Ishikawa (cell line): ENCODE measurements around the gene EBLN2.

ENCODE experiments used
- CEBPB ChIP-seq: IDR thresholded peaks from 2 replicates; pipeline ENCODE4 v1.6.1; 2012
- CREB1 ChIP-seq: IDR thresholded peaks from 2 replicates; pipeline ENCODE4 v1.6.1; 2012; ENCODE audit warnings: low read depth
- EGR1 ChIP-seq: IDR thresholded peaks from 2 replicates; pipeline ENCODE4 v1.6.1; 2012
- EP300 ChIP-seq: IDR thresholded peaks from 2 replicates; pipeline ENCODE4 v1.6.1; 2012; ENCODE audit warnings: borderline replicate concordance
- FOXM1 ChIP-seq: IDR thresholded peaks from 2 replicates; pipeline ENCODE4 v1.6.1; 2012; ENCODE audit warnings: low read depth, borderline replicate concordance
- NFIC ChIP-seq: IDR thresholded peaks from 2 replicates; pipeline ENCODE4 v1.6.1; 2012
- RAD21 ChIP-seq: IDR thresholded peaks from 2 replicates; pipeline ENCODE4 v1.6.1; 2012; ENCODE audit warnings: low read depth
- REST ChIP-seq: IDR thresholded peaks from 2 replicates; pipeline ENCODE4 v1.6.1; 2012; ENCODE audit warnings: low read depth, mild to moderate bottlenecking
- TAF1 ChIP-seq: IDR thresholded peaks from 2 replicates; pipeline ENCODE4 v1.6.1; 2012; ENCODE audit warnings: low read depth, mild to moderate bottlenecking
- TCF12 ChIP-seq: IDR thresholded peaks from 2 replicates; pipeline ENCODE4 v1.6.1; 2012; ENCODE audit warnings: low read depth
- TEAD4 ChIP-seq: IDR thresholded peaks from 2 replicates; pipeline ENCODE4 v1.6.1; 2012
- USF1 ChIP-seq: IDR thresholded peaks from 2 replicates; pipeline ENCODE4 v1.6.1; 2012
- YY1 ChIP-seq: IDR thresholded peaks from 2 replicates; pipeline ENCODE4 v1.6.1; 2012; ENCODE audit warnings: low read depth
- ZBTB7A ChIP-seq: IDR thresholded peaks from 2 replicates; pipeline ENCODE4 v1.6.1; 2012; ENCODE audit warnings: low read depth
- TF ChIP-seq, protein P1 (sequence below): IDR thresholded peaks from 2 replicates; pipeline ENCODE4 v1.6.1; 2012

EBLN2 gene

GRCh38 chr3:73043414-73043813, 18.0 kb upstream of the EBLN2 start:
- no peak for TF ChIP-seq FOXM1
- TF ChIP-seq EGR1 = no peak
- no peak for TF ChIP-seq TEAD4
- no peak for TF ChIP-seq TCF12
- no peak for TF ChIP-seq ZBTB7A
- no peak for TF ChIP-seq NFIC
- no peak for TF ChIP-seq REST
- TF ChIP-seq TAF1 = no peak
- TF ChIP-seq CREB1 = no peak
- TF ChIP-seq, protein P1, sequence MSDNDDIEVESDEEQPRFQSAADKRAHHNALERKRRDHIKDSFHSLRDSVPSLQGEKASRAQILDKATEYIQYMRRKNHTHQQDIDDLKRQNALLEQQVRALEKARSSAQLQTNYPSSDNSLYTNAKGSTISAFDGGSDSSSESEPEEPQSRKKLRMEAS = no peak
- no peak for TF ChIP-seq USF1
- no peak for TF ChIP-seq CEBPB
- TF ChIP-seq YY1 = no peak
- no peak for TF ChIP-seq RAD21
- no peak for TF ChIP-seq EP300

DNA sequence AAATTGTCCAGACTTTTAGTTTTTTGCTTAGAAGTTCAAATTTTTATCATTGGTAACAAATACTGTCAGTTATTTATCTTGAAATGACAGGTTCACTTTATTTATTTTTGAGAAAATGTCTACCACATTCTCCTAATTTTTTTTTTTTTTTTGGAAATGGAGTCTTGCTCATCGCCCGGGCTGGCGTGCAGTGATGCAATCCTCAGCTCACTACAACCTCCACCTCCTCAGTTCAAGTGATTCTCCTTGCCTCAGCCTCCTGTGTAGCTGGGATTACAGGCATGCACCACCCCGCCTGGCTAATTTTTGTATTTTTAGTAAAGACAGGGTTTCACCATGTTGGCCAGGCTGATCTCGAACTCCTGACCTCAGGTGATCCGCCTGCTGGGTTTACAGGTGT, 16.1 kb upstream of the EBLN2 start:
- TF ChIP-seq ZBTB7A (no peak), RAD21 (no peak)

DNA sequence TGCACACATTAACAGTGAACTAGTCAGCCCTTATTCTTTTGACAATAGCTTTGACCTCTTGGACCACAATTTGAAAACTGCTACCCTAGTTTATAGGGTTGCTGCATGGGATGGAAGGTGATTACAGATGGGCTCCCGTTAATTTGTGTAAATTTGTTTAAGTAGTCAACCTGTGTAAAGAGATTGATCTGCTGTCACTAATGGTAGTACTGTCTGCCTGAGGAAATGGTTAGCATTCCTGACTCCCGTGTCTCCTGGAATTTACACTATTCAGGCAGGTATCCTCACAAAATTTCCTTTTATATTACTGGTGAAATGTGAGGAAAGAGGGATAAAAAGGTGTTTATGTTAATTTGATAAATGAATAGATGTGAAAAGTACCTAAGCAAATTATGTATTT, 15.3 kb upstream of the EBLN2 start:
- TF ChIP-seq ZBTB7A = no peak
- TF ChIP-seq RAD21 = no peak
- TF ChIP-seq NFIC = no peak

DNA sequence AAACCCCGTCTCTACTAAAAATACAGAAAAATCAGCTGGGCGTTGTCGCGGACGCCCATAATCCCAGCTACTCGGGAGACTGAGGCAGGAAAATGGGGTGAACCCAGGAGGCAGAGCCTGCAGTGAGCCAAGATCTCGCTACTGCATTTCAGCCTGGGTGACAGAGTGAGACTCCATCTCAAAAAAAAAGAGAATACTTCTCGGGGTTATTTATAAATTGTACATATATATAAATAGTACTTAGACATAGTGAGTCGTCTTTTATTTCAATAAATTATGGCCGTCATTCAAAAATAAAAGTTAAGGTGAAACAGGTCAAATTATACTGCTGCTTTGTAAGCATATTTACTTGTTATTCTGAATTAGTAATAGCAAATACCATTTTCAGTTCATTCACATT, 12.1 kb upstream of the EBLN2 start:
- TF ChIP-seq RAD21 (no peak), CREB1 (no peak), TAF1 (no peak), FOXM1 (no peak), EGR1 (no peak), NFIC (no peak), CEBPB (no peak), YY1 (no peak), USF1 (no peak), TCF12 (no peak), REST (no peak), ZBTB7A (no peak), TEAD4 (no peak), EP300 (no peak)
- TF ChIP-seq, protein P1 = no peak

DNA sequence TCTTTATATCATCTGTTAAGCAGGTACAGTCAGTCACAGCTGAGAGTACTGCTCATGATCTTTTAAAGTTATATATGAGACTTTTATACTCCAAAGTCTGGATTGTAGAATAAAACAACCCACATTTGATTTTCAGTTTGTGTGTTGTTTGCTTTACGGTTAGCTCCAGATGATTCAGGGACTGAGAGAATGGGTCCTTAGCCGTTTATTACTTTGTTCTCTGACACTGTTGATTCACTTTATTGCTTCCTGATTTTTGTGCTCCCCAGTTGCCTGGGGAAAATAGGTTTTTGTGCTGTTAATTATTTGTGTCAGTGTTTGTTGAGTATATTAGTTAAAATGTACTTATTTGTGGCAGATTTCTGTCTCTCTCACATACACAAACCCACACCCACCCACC, 8.6 kb upstream of the EBLN2 start:
- no peak for TF ChIP-seq TAF1
- TF ChIP-seq, protein P1 = no peak
- TF ChIP-seq TEAD4 = no peak
- TF ChIP-seq USF1 = no peak
- TF ChIP-seq FOXM1 = no peak
- TF ChIP-seq REST = no peak
- TF ChIP-seq YY1 = no peak
- TF ChIP-seq RAD21 = no peak
- TF ChIP-seq TCF12 = no peak
- no peak for TF ChIP-seq ZBTB7A
- no peak for TF ChIP-seq NFIC
- TF ChIP-seq CREB1 = no peak
- no peak for TF ChIP-seq CEBPB
- no peak for TF ChIP-seq EGR1
- no peak for TF ChIP-seq EP300
